Measurements from ENCODE around the gene CLEC20A. TPM values are rescaled to one million over a fixed set of nuclear protein-coding genes. Genes with fewer than 3 reads are reported as not detected.

Gene CLEC20A
- polyA plus RNA-seq, 3 donors: not detected

- Mint-ChIP-seq H3K27me3 (ENCODE audit: low read depth in 3 of 3) (peaks cover 0 to 2% (median 1%) of the 10 kb centered on the region in 3 donors), H3K9me3 (peaks cover 0 to 5% (median 0%) of the 10 kb centered on the region in 7 donors), H3K36me3 (no peaks in the 10 kb centered on the region), H3K4me1 (no peaks in the 10 kb centered on the region), H3K27ac (no peak overlapping the region), H3K4me3 (no peak overlapping the region)
- H3K27me3 ChIP-seq (ENCODE audit: control insufficient read depth in 2 of 2, insufficient read depth in 2 of 2, low read length in 2 of 2): no peaks in the 10 kb centered on the region
- H3K4me3 ChIP-seq (replicated peaks in 1 of 3; ENCODE audit: low read depth in 2 of 3, low read length in 3 of 3): no peak overlapping the region
- no peak overlapping the region for H3K9ac ChIP-seq (ENCODE audit: insufficient read depth, low read length, poor library complexity, severe bottlenecking)
- intact Hi-C loops (cut with micrococcal nuclease): no loop called here
- DNase-seq: no peak
- H3K27ac ChIP-seq (ENCODE audit: low read depth in 1 of 2, low read length in 2 of 2): no peak overlapping the region
- no peak overlapping the region for H2AFZ ChIP-seq (ENCODE audit: insufficient read depth, low read depth, low read length, poor library complexity, severe bottlenecking)
- no peaks in the 10 kb centered on the region for H4K20me1 ChIP-seq (ENCODE audit: insufficient read depth, low read length)
- no peak for TF ChIP-seq CTCF (IDR thresholded peaks at IDR 0.05)
- WGBS (ENCODE audit: insufficient coverage): 98% methylated on average over 5 of the region's 11 CpGs
- H3K4me1 ChIP-seq (ENCODE audit: control insufficient read depth in 1 of 2, insufficient read depth in 2 of 2, low read length in 2 of 2): no peaks in the 10 kb centered on the region
- no peak overlapping the region for H3K4me2 ChIP-seq (replicated peaks; ENCODE audit: extremely low read depth, low read length, poor library complexity, severe bottlenecking)
- no peaks in the 10 kb centered on the region for H3K36me3 ChIP-seq (replicated peaks in 1 of 2; ENCODE audit: control insufficient read depth in 1 of 2, insufficient read depth in 2 of 2, low read length in 2 of 2)
- no peaks in the 10 kb centered on the region for H3K9me3 ChIP-seq (replicated peaks in 1 of 2; ENCODE audit: control insufficient read depth in 1 of 2, insufficient read depth in 1 of 2, low read length in 2 of 2)
- no peaks in the 10 kb centered on the region for H3K79me2 ChIP-seq (ENCODE audit: insufficient read depth, low read length)
Measured at GRCh38 chr1:178520803-178521202, 24.0 kb upstream of the CLEC20A start.

DNA sequence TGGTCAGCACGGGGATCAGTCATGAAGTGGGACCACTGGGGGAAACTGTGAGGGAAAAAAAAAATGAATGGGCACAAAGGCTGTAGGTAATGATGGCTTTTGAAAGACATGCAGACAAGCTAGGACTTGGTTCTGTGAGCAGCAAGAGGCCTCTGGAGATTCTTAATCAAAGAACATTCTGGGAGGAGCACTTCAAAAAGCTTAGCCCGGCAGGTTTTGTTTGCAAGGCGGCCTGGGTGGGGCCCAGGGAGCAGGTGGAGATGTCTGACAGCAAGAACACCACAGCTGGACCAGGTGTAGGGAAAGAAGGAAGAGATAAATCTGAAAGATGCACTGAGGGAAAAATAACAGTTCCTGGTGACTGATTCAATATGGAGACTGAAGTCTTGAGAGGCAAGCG is 22.1 kb upstream of the CLEC20A start:
- intact Hi-C loops (cut with micrococcal nuclease): no loop called here
- Mint-ChIP-seq H3K27me3 (ENCODE audit: low read depth in 3 of 3) (no peaks in the 10 kb centered on the region), H3K4me3 (no peak overlapping the region), H3K9me3 (no peaks in the 10 kb centered on the region), H3K36me3 (no peaks in the 10 kb centered on the region), H3K27ac (no peak overlapping the region), H3K4me1 (no peaks in the 10 kb centered on the region)
- H3K27ac ChIP-seq (ENCODE audit: low read depth in 1 of 2, low read length in 2 of 2): no peak overlapping the region
- DNase-seq: no peak
- H3K4me3 ChIP-seq (replicated peaks in 1 of 3; ENCODE audit: low read depth in 2 of 3, low read length in 3 of 3): no peak overlapping the region
- H3K9ac ChIP-seq (ENCODE audit: insufficient read depth, low read length, poor library complexity, severe bottlenecking): no peak overlapping the region
- no peaks in the 10 kb centered on the region for H4K20me1 ChIP-seq (ENCODE audit: insufficient read depth, low read length)
- H2AFZ ChIP-seq (ENCODE audit: insufficient read depth, low read depth, low read length, poor library complexity, severe bottlenecking): no peak overlapping the region
- no peaks in the 10 kb centered on the region for H3K36me3 ChIP-seq (replicated peaks in 1 of 2; ENCODE audit: control insufficient read depth in 1 of 2, insufficient read depth in 2 of 2, low read length in 2 of 2)
- no peaks in the 10 kb centered on the region for H3K9me3 ChIP-seq (replicated peaks in 1 of 2; ENCODE audit: control insufficient read depth in 1 of 2, insufficient read depth in 1 of 2, low read length in 2 of 2)
- H3K4me2 ChIP-seq (replicated peaks; ENCODE audit: extremely low read depth, low read length, poor library complexity, severe bottlenecking): no peak overlapping the region
- no peaks in the 10 kb centered on the region for H3K79me2 ChIP-seq (ENCODE audit: insufficient read depth, low read length)
- H3K4me1 ChIP-seq (ENCODE audit: control insufficient read depth in 1 of 2, insufficient read depth in 2 of 2, low read length in 2 of 2): no peaks in the 10 kb centered on the region
- no peaks in the 10 kb centered on the region for H3K27me3 ChIP-seq (ENCODE audit: control insufficient read depth in 2 of 2, insufficient read depth in 2 of 2, low read length in 2 of 2)
- no peak for TF ChIP-seq CTCF (IDR thresholded peaks at IDR 0.05)
- 95% methylated on average over 4 of the region's 4 CpGs for WGBS (ENCODE audit: insufficient coverage)

Measured in CD14-positive monocyte (primary cell).